Measurements from ENCODE around the gene MARCHF3. TPM values are rescaled to one million over a fixed set of nuclear protein-coding genes. Genes with fewer than 3 reads are reported as not detected.

MARCHF3 gene
- total RNA-seq, 1 experiment from 2014 or later, result 1.1 TPM

GRCh38 chr5:127061537-127061936, 31.2 kb upstream of the MARCHF3 start:
- no peaks in the 10 kb centered on the region for H3K4me1 ChIP-seq (ENCODE audit: insufficient read depth, low read length, poor library complexity, severe bottlenecking)
- ChIA-PET CTCF (no interaction called here), POLR2A (ENCODE audit: low non-redundant PET) (no interaction called here)
- H3K4me3 ChIP-seq (ENCODE audit: low read depth, low read length, poor library complexity, severe bottlenecking), result no peak overlapping the region
- no peak for DNase-seq (ENCODE audit: low spot score)
- intact Hi-C loops (cut with micrococcal nuclease; ENCODE audit: unreplicated experiment), result no loop called here
- TF ChIP-seq EZH2 (IDR thresholded peaks at IDR 0.05; ENCODE audit: borderline replicate concordance, low read depth, low read length, poor library complexity, severe bottlenecking) (no peak), CTCF (conservative IDR thresholded peaks at IDR 0.05; ENCODE audit: low read depth, low read length) (no peak)
- H3K27me3 ChIP-seq (replicated peaks; ENCODE audit: insufficient read depth, low read depth, low read length, poor library complexity), result no peaks in the 10 kb centered on the region
- no peak overlapping the region for H3K27ac ChIP-seq (ENCODE audit: low read depth, low read length, poor library complexity, severe bottlenecking)
- BruUV-seq (replicated peaks), result no TSS peak
- no peaks in the 10 kb centered on the region for H3K9me3 ChIP-seq (ENCODE audit: low read depth, low read length, poor library complexity, severe bottlenecking)
- H3K36me3 ChIP-seq (ENCODE audit: insufficient read depth, low read length, poor library complexity, severe bottlenecking), result no peaks in the 10 kb centered on the region

- Histone ChIP-seq H3K27me3 (replicated peaks; ENCODE audit: insufficient read depth, low read depth, low read length, poor library complexity) (no peaks in the 10 kb centered on the region), H3K4me3 (ENCODE audit: low read depth, low read length, poor library complexity, severe bottlenecking) (no peak overlapping the region), H3K36me3 (ENCODE audit: insufficient read depth, low read length, poor library complexity, severe bottlenecking) (no peaks in the 10 kb centered on the region), H3K27ac (ENCODE audit: low read depth, low read length, poor library complexity, severe bottlenecking) (no peak overlapping the region), H3K4me1 (ENCODE audit: insufficient read depth, low read length, poor library complexity, severe bottlenecking) (no peaks in the 10 kb centered on the region), H3K9me3 (ENCODE audit: low read depth, low read length, poor library complexity, severe bottlenecking) (no peaks in the 10 kb centered on the region)
- TF ChIP-seq CTCF (conservative IDR thresholded peaks at IDR 0.05; ENCODE audit: low read depth, low read length) (no peak), EZH2 (IDR thresholded peaks at IDR 0.05; ENCODE audit: borderline replicate concordance, low read depth, low read length, poor library complexity, severe bottlenecking) (no peak)
- no peak for DNase-seq (ENCODE audit: low spot score)
- intact Hi-C loops (cut with micrococcal nuclease; ENCODE audit: unreplicated experiment), result no loop called here
- CTCF ChIA-PET, result no interaction called here
- BruUV-seq (replicated peaks), result no TSS peak
- POLR2A ChIA-PET (ENCODE audit: low non-redundant PET), result no interaction called here
Measured at GRCh38 chr5:127060470-127060985, 30.2 kb upstream of the MARCHF3 start.

- TF ChIP-seq EZH2 (IDR thresholded peaks at IDR 0.05; ENCODE audit: borderline replicate concordance, low read depth, low read length, poor library complexity, severe bottlenecking) (no peak), CTCF (conservative IDR thresholded peaks at IDR 0.05; ENCODE audit: low read depth, low read length) (no peak)
- CTCF ChIA-PET, result no interaction called here
- no peaks in the 10 kb centered on the region for H3K9me3 ChIP-seq (ENCODE audit: low read depth, low read length, poor library complexity, severe bottlenecking)
- H3K4me1 ChIP-seq (ENCODE audit: insufficient read depth, low read length, poor library complexity, severe bottlenecking), result no peaks in the 10 kb centered on the region
- no peaks in the 10 kb centered on the region for H3K36me3 ChIP-seq (ENCODE audit: insufficient read depth, low read length, poor library complexity, severe bottlenecking)
- POLR2A ChIA-PET (ENCODE audit: low non-redundant PET), result no interaction called here
- no TSS peak for BruUV-seq (replicated peaks)
- DNase-seq (ENCODE audit: low spot score), result no peak
- H3K4me3 ChIP-seq (ENCODE audit: low read depth, low read length, poor library complexity, severe bottlenecking), result no peak overlapping the region
- H3K27me3 ChIP-seq (replicated peaks; ENCODE audit: insufficient read depth, low read depth, low read length, poor library complexity), result no peaks in the 10 kb centered on the region
- intact Hi-C loops (cut with micrococcal nuclease; ENCODE audit: unreplicated experiment), result no loop called here
- H3K27ac ChIP-seq (ENCODE audit: low read depth, low read length, poor library complexity, severe bottlenecking), result no peak overlapping the region
Measured at GRCh38 chr5:127056896-127057295, 26.5 kb upstream of the MARCHF3 start.

Measured in A673 (cell line).